Stimulated activated CD4-positive, alpha-beta T cell treated with anti-CD3 and anti-CD28 coated beads, TNF-alpha, amount 100 ng/mL, for 1 hour (primary cell): ENCODE data around the gene SRMS.

Experiments used
- DNase-seq, 3 donors: peaks; one replicate each; pipeline ENCODE4 v3.0.0-alpha.2; 2020; ENCODE audit warnings: low read depth in 3 of 3, low spot score in 1 of 3

SRMS gene

DNA sequence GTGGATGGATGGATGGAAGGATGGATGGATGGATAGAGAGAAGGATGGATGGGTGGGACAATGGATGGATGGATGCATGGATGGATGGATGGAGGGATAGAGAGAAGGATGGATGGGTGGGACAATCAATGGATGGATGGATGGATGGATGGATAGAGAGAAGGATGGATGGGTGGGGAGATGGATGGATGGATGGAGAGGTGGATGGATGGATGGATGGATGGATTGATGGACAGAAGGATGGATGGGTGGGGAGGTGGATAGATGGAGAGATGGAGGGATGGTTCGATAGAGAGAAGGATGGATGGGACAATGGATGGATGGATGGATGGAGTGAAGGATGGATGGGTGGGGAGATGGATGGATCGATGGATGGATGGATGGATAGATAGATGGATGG, 55.0 kb downstream of the SRMS start:
- DNase-seq, result no peak

DNA sequence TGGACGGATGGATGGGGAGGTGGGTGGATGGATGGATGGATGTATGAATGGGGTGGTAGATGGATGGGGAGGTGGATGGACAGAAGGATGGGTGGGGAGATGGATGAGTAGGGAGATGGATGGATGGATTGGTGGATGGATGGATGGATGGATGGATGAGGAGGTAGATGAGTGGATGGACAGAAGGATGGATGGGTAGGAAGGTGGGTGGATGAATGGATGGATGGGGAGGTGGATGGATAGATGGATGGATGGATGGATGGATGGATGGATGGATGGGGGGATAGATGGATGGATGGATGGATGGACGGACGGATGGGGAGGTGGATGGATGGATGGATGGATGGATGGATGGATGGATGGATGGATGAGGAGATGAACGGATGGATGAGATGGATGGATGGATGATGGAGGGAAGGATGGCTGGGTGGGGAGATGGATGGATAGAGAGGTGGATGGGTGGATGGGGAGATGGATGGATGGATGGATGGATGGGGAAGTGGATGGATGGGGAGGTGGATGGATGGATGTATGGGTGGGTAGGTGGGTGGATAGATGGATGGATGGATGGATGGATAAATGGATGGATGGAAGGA, 55.8 kb downstream of the SRMS start:
- no peak for DNase-seq

DNA sequence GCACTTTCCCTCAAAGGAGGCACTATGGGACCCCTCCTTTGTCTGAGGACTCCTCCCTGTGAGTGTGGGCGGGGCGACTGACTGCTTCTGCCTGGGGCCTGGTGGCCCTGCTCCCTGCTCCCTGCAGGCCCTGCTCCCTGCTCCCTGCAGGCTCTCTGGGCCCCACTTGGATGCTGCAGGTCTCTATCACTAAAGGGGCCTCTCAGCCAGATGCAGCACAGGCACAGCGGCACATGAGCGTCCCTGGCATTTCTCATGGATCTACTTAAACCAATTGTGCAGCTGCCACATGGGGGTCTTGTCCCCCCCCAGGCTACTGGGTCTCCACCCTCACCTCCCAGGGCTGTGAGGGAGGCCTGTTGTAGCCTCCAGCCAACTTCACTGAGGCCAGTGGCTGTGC, 56.5 kb downstream of the SRMS start:
- no peak for DNase-seq
